Keratinocyte (primary cell): ENCODE data around the gene RIOK1. TPM values are rescaled to one million over a fixed set of nuclear protein-coding genes. Genes with fewer than 3 reads are reported as not detected.
"Not testable (repeated sequence)": the region's sequence is repeated elsewhere in the genome, so short reads cannot be mapped to it uniquely, and the experiment has no call there.

ENCODE experiments used
- DNase-seq: peaks from one replicate; pipeline ENCODE4 v3.0.0-alpha.2; 2011; ENCODE audit warnings: low read depth, missing footprints, low spot score
- FAIRE-seq: peaks from 2 replicates; lab custom pipeline; 2011; peaks lifted over from hg19 to GRCh38; lab: Jason Lieb, UNC
- H2AFZ ChIP-seq: 2 replicates; pipeline ENCODE4 v1.6.0; 2012; ENCODE audit warnings: low read length, control low read depth, inconsistent platforms; ENCODE audit not compliant: control insufficient read depth
- H3K27ac ChIP-seq: 2 replicates; pipeline ENCODE4 v1.5.1; 2011; ENCODE audit warnings: low read length; ENCODE audit not compliant: control insufficient read depth, insufficient read depth
- H3K27me3 ChIP-seq: 3 replicates; pipeline ENCODE4 v1.6.0; 2011; ENCODE audit warnings: low read length; ENCODE audit not compliant: control insufficient read depth, insufficient read depth; ENCODE audit errors: extremely low read depth
- H3K36me3 ChIP-seq, 2 experiments: 2 replicates in 1 of 2; 3 replicates in 1 of 2; pipeline ENCODE4 v1.5.1; 2011; ENCODE audit warnings: low read length in 2 of 2, mild to moderate bottlenecking in 1 of 2; ENCODE audit not compliant: control insufficient read depth in 2 of 2, insufficient read depth in 2 of 2; ENCODE audit errors: extremely low read depth in 1 of 2
- H3K4me1 ChIP-seq: 3 replicates; pipeline ENCODE4 v1.5.1; 2011; ENCODE audit warnings: low read length; ENCODE audit not compliant: control insufficient read depth, insufficient read depth; ENCODE audit errors: extremely low read depth
- H3K4me2 ChIP-seq: 3 replicates; pipeline ENCODE4 v1.6.0; 2011; ENCODE audit warnings: low read depth, low read length; ENCODE audit not compliant: control insufficient read depth, insufficient read depth; ENCODE audit errors: extremely low read depth
- H3K4me3 ChIP-seq, 3 experiments: fragments of 200-600 bp in 1 of 3; sonication (generic) in 1 of 3; 2 replicates in 2 of 3; 3 replicates in 1 of 3; pipeline ENCODE4 v1.5.1; 2011 to 2016; ENCODE audit warnings: low read length in 3 of 3, mild to moderate bottlenecking in 3 of 3, control low read depth in 2 of 3, inconsistent platforms in 1 of 3, low read depth in 1 of 3, mixed read lengths in 1 of 3, mixed run types in 1 of 3, moderate library complexity in 1 of 3; ENCODE audit not compliant: control insufficient read depth in 2 of 3, insufficient read depth in 2 of 3; ENCODE audit errors: extremely low read depth in 1 of 3
- H3K79me2 ChIP-seq: 2 replicates; pipeline ENCODE4 v1.6.0; 2012; ENCODE audit warnings: low read length; ENCODE audit not compliant: control insufficient read depth, insufficient read depth
- H3K9ac ChIP-seq: 3 replicates; pipeline ENCODE4 v1.6.0; 2011; ENCODE audit warnings: low read length; ENCODE audit not compliant: control insufficient read depth, insufficient read depth; ENCODE audit errors: extremely low read depth
- H3K9me1 ChIP-seq: 3 replicates; pipeline ENCODE4 v1.6.0; 2011; ENCODE audit warnings: low read length; ENCODE audit not compliant: control insufficient read depth, insufficient read depth; ENCODE audit errors: extremely low read depth
- H3K9me3 ChIP-seq: 2 replicates; pipeline ENCODE4 v1.5.1; 2012; ENCODE audit warnings: low read depth, low read length; ENCODE audit not compliant: control insufficient read depth
- H4K20me1 ChIP-seq: 3 replicates; pipeline ENCODE4 v1.6.0; 2011; ENCODE audit warnings: low read length; ENCODE audit not compliant: control insufficient read depth, insufficient read depth; ENCODE audit errors: extremely low read depth
- CTCF ChIP-seq, 3 experiments: IDR thresholded peaks in 1 of 3; conservative IDR thresholded peaks in 1 of 3; optimal IDR thresholded peaks in 1 of 3; 2 replicates in 2 of 3; 3 replicates in 1 of 3; pipeline versions ENCODE3 to v1.5.1; 2011; ENCODE audit warnings: low read length in 3 of 3, mild to moderate bottlenecking in 3 of 3, moderate library complexity in 2 of 3, control low read depth in 1 of 3, inconsistent platforms in 1 of 3; ENCODE audit not compliant: insufficient read depth in 2 of 3; ENCODE audit errors: extremely low read depth in 1 of 3
- EZH2 ChIP-seq: IDR thresholded peaks from one replicate; pipeline ENCODE4 v1.6.1; 2012; ENCODE audit warnings: inconsistent platforms, mild to moderate bottlenecking, low read length, moderate library complexity
- dilution Hi-C: fragments of 300-500 bp; cut with MboI; formaldehyde crosslinking; loops from one replicate; pipeline ENCODE4 v1.7.0; 2020; ENCODE audit warnings: low sequenced_read_pairs; ENCODE audit not compliant: extremely low pct_ligation_motif_present
- polyA plus RNA-seq, 5 experiments: library from polyadenylated mRNA; depleted of rRNA in 3 of 5; stranded (reverse) in 3 of 5; stranded (forward) in 1 of 5; unstranded in 1 of 5; fragments of >200 nt; gene quantifications; 1 replicate in 1 of 5; 2 replicates in 3 of 5; 3 replicates in 1 of 5; pipeline versions ENCODE4 v1.2.1 to v1.2.3, GENCODE V29; 2011 to 2012; ENCODE audit warnings: missing spikeins in 2 of 5, low read depth in 1 of 5, low replicate concordance in 1 of 5

Gene RIOK1
- polyA plus RNA-seq, 1 donor (not counting 4 experiments of a cell fraction or from before 2014, with no cell fraction given), result 11.7 TPM

- dilution Hi-C loops, result no loop called here
These were observed 65.2 kb downstream of the RIOK1 start for GRCh38 chr6:7454696-7455358.

GRCh38 chr6:7456302-7456701 lies 66.7 kb downstream of the RIOK1 start:
- not testable (repeated sequence) for H3K36me3 ChIP-seq

More at GRCh38 chr6:7454696-7455358, 65.2 kb downstream of the RIOK1 start:
- H3K4me2 ChIP-seq, result no peak overlapping the region
- H4K20me1 ChIP-seq, result no peaks in the 10 kb centered on the region
- no peak overlapping the region for H3K9ac ChIP-seq
- H3K27me3 ChIP-seq, result no peaks in the 10 kb centered on the region
- FAIRE-seq (no peak), DNase-seq (no peak)
- no peaks in the 10 kb centered on the region for H3K79me2 ChIP-seq
- no peak overlapping the region for H3K27ac ChIP-seq
- no peak overlapping the region for H2AFZ ChIP-seq
- H3K4me1 ChIP-seq, result peaks cover 4% of the 10 kb centered on the region
- TF ChIP-seq CTCF (optimal IDR thresholded peaks at IDR 0.05 in 1 of 3, IDR thresholded peaks at IDR 0.05 in 1 of 3, conservative IDR thresholded peaks at IDR 0.05 in 1 of 3; ENCODE audit: extremely low read depth in 1 of 3, insufficient read depth in 2 of 3, low read length in 3 of 3), result no peak
- TF ChIP-seq EZH2, result no peak
- H3K4me3 ChIP-seq, result no peak overlapping the region
- no peaks in the 10 kb centered on the region for H3K36me3 ChIP-seq
- H3K9me1 ChIP-seq, result no peaks in the 10 kb centered on the region
- H3K9me3 ChIP-seq, result no peaks in the 10 kb centered on the region

GRCh38 chr6:7461416-7461815 lies 71.8 kb downstream of the RIOK1 start:
- no peak overlapping the region for H2AFZ ChIP-seq
- no peaks in the 10 kb centered on the region for H3K9me3 ChIP-seq
- peaks cover 7% of the 10 kb centered on the region for H3K4me1 ChIP-seq
- no peaks in the 10 kb centered on the region for H3K36me3 ChIP-seq
- H3K27ac ChIP-seq, result no peak overlapping the region
- no peaks in the 10 kb centered on the region for H3K79me2 ChIP-seq
- no peak overlapping the region for H3K4me3 ChIP-seq
- no peak overlapping the region for H3K4me2 ChIP-seq
- FAIRE-seq (no peak), DNase-seq (no peak)
- H4K20me1 ChIP-seq, result no peaks in the 10 kb centered on the region
- TF ChIP-seq EZH2, result no peak
- no peak for TF ChIP-seq CTCF (optimal IDR thresholded peaks at IDR 0.05 in 1 of 3, IDR thresholded peaks at IDR 0.05 in 1 of 3, conservative IDR thresholded peaks at IDR 0.05 in 1 of 3; ENCODE audit: extremely low read depth in 1 of 3, insufficient read depth in 2 of 3, low read length in 3 of 3)
- no peak overlapping the region for H3K9ac ChIP-seq
- H3K27me3 ChIP-seq, result no peaks in the 10 kb centered on the region
- no peaks in the 10 kb centered on the region for H3K9me1 ChIP-seq
- dilution Hi-C loops, result no loop called here

More at GRCh38 chr6:7456302-7456701, 66.7 kb downstream of the RIOK1 start:
- H3K4me1 ChIP-seq, H2AFZ ChIP-seq, H3K9me3 ChIP-seq, H3K27ac ChIP-seq, H4K20me1 ChIP-seq, DNase-seq, H3K9ac ChIP-seq, dilution Hi-C loops, H3K27me3 ChIP-seq, FAIRE-seq, H3K4me2 ChIP-seq, H3K79me2 ChIP-seq, H3K9me1 ChIP-seq, H3K4me3 ChIP-seq: not testable (repeated sequence)
